ENCODE measurements around the gene PTGR3.

The PTGR3 gene

DNA sequence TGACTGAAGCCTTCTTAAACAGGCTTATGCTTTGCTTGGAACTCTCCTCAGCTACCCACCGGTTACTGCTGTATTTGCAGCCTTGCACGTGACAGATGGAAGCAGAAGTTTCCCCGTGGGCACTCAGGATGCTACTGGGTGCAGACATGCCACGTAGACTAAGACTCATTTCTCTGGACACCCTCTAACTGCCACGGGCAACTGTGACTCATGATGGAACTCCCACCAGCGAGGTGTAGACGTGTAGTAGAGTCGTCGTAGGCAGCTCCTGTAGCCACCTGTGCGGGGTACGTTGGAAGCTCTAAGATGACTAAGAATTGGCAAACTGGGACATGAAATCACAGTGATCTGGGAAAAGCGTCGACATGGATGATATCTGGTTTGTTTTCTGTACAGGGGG, 29.2 kb upstream of the PTGR3 start:
- DNase-seq (ENCODE audit: low spot score) = no peak
- in situ Hi-C loops (cut with MboI; ENCODE audit: low pct_unique_long_range_greater_than_20kb, low sequenced_read_pairs, unreplicated experiment) = no loop called here
- no peak for TF ChIP-seq CTCF (IDR thresholded peaks at IDR 0.05; ENCODE audit: extremely low read depth, insufficient read depth, missing control alignments)

DNA sequence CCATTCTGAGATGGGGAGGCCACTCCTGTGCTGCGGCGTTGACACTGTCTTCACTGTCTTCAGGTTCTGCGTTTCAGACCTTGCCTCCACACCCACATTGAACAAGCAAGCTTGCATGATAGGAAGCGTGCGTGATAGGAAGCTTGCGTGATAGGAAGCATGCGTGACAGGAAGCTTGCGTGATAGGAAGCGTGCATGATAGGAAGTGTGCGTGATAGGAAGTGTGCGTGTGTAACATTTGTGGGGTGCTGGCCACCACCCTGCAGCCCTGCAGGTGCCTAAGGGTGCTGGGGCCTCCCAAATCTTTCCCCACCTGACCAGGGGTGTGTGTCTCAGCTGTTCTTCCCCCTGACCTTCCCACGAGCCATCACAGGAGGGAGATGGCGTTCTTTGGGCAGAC, 27.0 kb upstream of the PTGR3 start:
- in situ Hi-C loops (cut with MboI; ENCODE audit: low pct_unique_long_range_greater_than_20kb, low sequenced_read_pairs, unreplicated experiment) = no loop called here
- TF ChIP-seq CTCF (IDR thresholded peaks at IDR 0.05; ENCODE audit: extremely low read depth, insufficient read depth, missing control alignments) = no peak
- DNase-seq (ENCODE audit: low spot score) = no peak

DNA sequence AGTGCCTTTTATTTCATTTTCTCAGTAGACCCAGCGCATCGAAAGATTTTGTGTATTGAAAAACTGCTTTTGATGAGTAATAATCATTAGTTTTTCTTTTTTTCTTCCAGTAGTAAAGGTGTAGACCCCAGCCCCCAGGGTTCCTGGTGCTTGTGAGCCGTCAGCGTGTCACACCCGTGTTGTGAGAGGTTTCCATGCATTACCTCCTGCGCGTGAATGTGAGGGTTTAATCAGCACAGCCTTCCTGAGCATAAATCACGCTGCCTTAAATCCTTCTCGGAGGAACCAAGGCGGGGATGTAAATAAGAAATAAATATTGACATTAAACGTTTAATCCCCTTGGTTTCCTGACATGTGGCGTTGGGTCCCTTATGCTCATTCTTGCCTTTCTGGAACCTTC, 26.0 kb upstream of the PTGR3 start:
- TF ChIP-seq CTCF (IDR thresholded peaks at IDR 0.05; ENCODE audit: extremely low read depth, insufficient read depth, missing control alignments) = no peak
- in situ Hi-C loops (cut with MboI; ENCODE audit: low pct_unique_long_range_greater_than_20kb, low sequenced_read_pairs, unreplicated experiment) = no loop called here
- DNase-seq (ENCODE audit: low spot score) = no peak

- in situ Hi-C loops (cut with MboI; ENCODE audit: low pct_unique_long_range_greater_than_20kb, low sequenced_read_pairs, unreplicated experiment) = no loop called here
- no peak for DNase-seq (ENCODE audit: low spot score)
- no peak for TF ChIP-seq CTCF (IDR thresholded peaks at IDR 0.05; ENCODE audit: extremely low read depth, insufficient read depth, missing control alignments)
These were observed 22.1 kb upstream of the PTGR3 start for GRCh38 chr18:75231053-75231406.

DNA sequence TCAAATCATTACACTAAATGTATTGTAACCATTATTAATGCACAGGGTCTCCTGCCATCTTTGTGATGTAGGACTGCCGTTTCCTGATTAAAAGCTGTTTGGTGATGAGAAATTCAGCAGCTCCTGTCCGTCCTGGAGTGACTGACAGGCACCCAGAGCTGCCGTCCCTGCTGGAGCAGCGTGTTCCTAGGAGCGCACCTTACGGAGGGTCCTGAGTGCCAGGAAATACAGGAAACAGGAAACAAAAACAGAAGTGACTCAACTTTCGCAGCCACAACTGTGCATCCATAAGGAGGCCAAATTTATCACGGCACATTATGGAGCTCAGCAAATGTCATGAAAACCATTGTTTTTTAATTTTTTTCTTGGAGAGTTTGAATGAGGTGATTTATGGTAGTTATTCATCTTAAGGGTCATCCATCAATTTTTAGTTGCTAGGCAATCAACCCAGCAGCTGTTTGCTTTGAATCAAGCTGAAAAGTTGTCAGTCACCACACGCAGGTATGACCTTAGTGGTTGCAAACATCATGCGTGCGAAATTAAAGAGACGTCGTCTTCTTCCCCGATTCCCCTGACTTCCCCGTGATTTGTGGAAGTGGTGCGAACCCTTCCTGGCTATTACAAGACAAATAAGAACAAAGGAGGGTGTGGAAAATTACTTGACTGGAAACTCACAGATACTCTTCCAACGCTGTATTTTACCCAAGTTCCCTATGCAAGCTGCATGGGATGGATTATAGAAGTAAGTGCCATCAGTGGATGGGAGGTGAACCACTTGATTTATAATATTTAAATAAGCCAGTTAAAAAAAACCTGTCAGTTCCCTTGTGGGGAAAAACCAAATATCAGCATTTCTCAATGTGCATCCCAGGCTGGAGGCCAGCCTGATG, 21.5 kb upstream of the PTGR3 start:
- in situ Hi-C loops (cut with MboI; ENCODE audit: low pct_unique_long_range_greater_than_20kb, low sequenced_read_pairs, unreplicated experiment) = no loop called here
- DNase-seq (ENCODE audit: low spot score) = no peak
- TF ChIP-seq CTCF (IDR thresholded peaks at IDR 0.05; ENCODE audit: extremely low read depth, insufficient read depth, missing control alignments) = no peak

DNA sequence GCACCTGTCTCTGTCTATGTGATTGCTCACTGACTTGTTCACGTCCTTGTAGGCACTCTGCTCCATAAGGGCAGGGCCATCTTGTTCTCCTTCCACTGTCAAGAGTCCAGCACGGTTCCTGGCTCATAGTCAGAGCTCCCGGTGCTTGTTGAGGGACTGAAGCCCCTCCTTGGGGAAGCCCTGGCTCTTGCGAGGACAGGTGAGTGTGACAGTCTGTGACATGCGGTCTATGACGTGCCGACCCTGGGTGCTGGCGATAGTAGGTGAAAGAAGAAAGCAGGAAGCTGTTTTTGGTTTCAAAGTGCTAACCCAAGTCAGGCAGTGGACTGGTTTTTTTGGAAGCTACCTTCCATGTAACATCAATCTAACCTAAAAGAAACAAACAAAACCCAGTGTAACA, 20.5 kb upstream of the PTGR3 start:
- TF ChIP-seq CTCF (IDR thresholded peaks at IDR 0.05; ENCODE audit: extremely low read depth, insufficient read depth, missing control alignments) = no peak
- in situ Hi-C loops (cut with MboI; ENCODE audit: low pct_unique_long_range_greater_than_20kb, low sequenced_read_pairs, unreplicated experiment) = no loop called here
- DNase-seq (ENCODE audit: low spot score) = no peak
